Glomerular visceral epithelial cell (primary cell): ENCODE results near the gene DPYD.

ENCODE experiments used
- DNase-seq: peaks from one replicate; pipeline ENCODE4 v3.0.0-alpha.2; 2016; ENCODE audit errors: extremely low spot score

DPYD gene

DNA sequence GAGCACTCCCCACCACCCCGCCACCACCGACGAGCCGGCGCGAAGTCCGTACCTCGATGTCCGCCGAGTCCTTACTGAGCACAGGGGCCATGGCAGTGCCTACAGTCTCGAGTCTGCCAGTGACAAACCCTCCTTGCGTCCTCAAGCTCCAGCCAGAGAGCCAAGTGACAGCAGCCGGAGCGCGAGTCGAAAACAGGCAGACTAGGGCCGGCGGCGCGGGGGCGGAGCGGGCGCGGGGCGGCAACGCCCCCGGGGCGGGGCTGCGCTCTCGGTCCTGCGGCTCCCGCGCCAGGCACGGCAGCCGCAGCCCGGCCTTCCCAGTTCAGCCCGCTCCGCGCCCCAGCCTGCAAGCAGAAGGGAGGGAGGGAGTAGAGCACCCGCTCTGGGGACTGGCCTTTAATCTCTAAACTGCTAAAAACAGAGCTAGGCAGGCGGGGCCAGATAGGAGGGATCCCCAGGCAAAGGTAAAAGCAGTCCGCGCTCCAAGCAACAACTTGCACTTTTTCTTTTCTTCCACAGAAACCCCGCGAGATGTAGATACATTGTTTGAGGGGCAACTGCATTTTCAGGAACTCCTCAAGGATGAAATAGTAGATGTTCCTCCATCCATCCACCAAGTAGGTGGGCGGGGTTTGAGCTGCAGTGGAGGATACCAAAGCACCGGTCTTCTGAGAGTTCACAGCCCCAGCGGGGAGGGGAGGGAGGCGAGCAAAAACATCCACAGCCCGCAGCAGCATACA is at the start of gene DPYD:
Gene DPYD (minus strand): TSS at position 203 of the 740 bp plus-strand sequence. CDS start 112 bp downstream, at position 91.
- DNase-seq: peak; percentile 89

DNA sequence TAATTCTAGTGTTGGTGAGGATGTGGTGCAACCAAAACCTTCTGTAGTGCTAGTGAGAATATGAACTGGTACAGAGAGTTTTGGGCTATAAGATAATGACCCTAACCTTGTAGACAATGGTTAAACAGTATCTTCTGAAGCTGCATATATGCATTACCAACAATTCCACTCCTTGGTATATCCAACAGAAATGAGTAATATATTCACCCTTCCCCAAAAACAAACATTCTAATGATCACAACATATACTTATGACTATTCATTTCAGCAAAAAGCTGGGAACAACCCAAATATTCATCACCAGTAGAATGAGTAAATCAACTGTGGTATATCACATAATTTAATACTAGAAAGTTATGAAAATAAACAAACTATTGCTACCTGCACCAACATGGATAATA is 39.6 kb upstream of the DPYD start:
- no peak for DNase-seq

DNA sequence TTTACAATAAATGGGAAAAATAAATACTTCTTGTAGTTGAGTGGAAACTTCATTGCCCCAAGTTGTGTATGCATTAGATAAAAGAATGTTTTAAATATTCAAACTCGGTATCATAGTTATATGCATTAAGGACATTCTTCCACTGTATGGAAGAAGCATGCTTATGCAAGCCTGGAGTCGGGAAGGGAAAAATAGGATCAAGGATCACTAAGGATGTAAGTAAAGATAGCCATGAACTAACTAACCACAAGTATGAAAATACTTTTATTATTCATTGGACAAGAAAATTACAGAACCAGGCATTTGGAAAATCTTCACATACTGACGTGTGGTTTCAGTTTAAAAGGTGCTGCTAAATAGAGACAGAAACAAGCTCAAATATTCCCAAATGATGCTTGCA is 26.9 kb upstream of the DPYD start:
- no peak for DNase-seq

DNA sequence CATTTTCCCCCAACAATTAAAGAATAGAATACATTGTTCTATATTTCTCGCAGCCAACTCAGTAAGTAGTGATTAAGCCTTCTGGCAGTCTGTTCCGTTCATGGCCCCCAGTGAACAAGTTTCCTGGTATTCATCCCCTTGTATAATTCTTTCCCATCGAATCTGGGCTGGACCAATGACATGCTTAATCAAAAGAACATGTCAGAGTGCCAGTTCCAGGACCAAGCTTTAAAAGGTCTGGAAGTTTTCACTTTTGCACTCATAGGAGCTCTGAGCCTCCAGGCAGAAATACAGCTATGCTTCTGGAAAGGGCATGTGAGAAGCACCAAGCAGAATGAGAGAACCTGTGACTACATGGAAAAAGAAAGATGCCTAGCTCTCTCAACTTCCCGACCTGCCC is 22.5 kb upstream of the DPYD start:
- DNase-seq: no peak

GRCh38 chr1:97942161-97943123 is 21.6 kb upstream of the DPYD start:
- DNase-seq: no peak

- no peak for DNase-seq
These were observed 17.4 kb upstream of the DPYD start for GRCh38 chr1:97938285-97938642.

GRCh38 chr1:97936976-97937375 is 16.1 kb upstream of the DPYD start:
- no peak for DNase-seq

- no peak for DNase-seq
These were observed 13.7 kb upstream of the DPYD start for GRCh38 chr1:97934491-97934890.

GRCh38 chr1:97929874-97930851 is 9.3 kb upstream of the DPYD start:
- peak; percentile 31 for DNase-seq

DNA sequence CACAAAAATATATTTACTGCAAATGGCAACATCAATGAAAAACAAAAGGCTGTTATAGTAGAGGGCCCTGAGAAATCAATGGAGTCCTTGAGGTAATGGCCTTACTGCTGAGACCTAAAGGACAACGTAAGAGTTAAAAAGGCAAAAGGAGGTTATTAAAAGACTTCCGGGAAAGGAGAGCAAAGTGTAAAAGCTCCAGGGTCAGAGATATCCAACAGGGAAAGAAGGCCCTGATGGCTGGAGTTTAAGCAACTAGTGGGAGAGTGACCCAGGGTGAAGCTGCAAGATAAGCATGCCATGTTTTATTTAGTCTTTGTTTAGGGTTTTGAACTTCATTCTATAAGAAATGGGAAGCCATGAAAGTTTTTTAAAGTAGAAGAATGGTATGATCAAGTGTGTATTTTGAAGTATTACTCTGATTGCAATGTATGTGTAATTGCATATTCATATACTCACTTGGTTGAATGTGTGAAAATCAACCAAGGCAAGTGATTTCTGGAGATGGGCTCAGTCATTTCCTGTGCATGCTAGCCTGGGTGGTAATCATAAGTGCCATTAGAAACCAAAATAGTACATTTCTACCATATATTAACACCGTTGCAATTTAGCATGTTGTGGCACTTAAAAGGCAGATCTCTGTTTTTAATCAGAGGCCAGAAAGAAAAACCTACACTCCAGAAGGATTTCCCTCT is 5.3 kb upstream of the DPYD start:
- no peak for DNase-seq

DNA sequence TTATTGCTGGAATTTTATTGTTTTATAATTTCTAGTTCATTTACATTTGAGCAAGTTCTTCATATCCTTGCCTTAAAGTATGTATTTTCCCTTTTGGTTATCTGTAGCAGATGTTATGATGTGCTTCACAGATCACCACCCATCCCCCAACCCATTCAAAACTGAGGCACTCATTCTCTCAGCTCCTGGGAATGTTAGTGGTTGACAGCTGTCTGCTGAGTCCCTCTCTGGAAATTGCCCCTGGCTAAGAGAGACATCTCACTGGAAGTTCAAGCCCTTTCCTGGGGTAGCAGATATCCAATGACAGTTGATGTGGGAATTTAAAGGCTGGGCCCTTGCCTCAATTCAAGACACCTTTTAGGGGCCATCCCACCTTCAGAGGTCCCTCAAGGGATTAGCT is 4.3 kb upstream of the DPYD start:
- DNase-seq: peak; percentile 44

DNA sequence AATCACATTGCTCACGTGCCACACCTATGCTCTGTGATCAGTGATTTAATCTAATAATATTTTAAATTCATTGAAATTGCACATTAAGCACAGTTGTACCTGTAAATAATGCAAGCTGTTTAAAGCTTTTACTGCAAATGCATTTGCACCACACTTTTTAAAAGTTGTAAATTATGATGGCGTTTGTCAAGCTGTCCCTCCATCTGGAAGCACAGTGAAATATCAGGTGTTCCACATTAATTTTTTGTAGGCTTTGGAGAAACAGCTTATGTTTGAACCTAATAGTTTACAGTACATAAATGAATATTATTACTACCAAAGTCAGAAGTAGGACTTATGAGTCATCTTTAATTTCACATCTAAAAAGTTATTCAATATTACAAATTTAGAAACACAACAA is 3.0 kb upstream of the DPYD start:
- no peak for DNase-seq

DNA sequence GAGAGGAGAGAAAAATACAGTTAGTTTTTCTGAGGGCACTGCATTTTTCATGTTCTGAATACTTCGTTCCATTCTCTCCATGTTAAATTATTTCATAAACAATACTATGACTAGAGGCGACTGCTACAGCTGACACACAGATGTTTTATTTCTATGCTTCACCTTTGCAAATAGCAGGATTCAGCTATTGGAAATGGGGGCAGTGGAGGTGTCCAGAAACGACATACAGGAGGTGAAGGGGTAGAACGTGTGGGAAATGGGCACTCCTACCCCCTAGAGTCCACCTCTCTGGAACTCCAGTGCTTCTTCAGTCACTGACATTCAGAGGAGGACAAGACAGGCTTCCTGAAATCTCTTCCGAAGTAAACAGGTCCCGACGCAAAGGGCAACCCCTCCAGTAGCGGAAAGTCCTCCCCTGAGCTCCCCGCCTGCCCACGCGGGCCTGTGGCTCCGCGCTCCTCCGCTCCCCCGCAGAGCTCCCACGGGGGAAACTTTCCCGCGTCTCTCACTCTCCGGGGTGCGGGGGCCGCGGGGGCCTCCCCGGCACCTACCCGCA is 480 bp downstream of the DPYD start:
- DNase-seq: peak; percentile 47

GRCh38 chr1:97919585-97920261 is 1.1 kb downstream of the DPYD start:
- no peak for DNase-seq

- no peak for DNase-seq
These were observed 1.9 kb downstream of the DPYD start for GRCh38 chr1:97918961-97919360.

- DNase-seq: no peak
These were observed 7.2 kb downstream of the DPYD start for GRCh38 chr1:97913506-97914139.

GRCh38 chr1:97911266-97912215 is 9.3 kb downstream of the DPYD start:
- no peak for DNase-seq

- no peak for DNase-seq
These were observed 11.6 kb downstream of the DPYD start for GRCh38 chr1:97909266-97909665.

DNA sequence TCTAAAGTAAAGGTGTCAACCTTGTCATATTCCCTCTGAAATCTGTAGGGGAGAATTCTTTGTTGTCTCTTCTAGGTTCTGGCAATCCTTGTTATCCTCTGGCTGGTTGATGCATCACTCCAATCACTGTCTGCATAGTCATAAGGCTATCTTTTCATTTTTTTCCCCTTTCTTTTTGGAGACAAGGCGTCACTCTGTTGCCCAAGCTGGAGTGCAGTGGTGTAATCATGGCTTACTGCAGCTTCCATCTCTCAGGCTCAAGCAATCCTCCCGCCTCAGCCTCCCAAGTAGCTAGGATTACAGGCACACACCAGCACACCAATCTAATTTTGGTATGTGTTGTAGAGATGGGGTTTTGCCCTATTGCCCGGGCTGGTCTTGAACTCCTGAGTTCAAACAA is 12.9 kb downstream of the DPYD start:
- no peak for DNase-seq
